ENCODE results near the gene CPNE2.
"Not testable (repeated sequence)": the region's sequence is repeated elsewhere in the genome, so short reads cannot be mapped to it uniquely, and the experiment has no call there.

Gene CPNE2

DNA sequence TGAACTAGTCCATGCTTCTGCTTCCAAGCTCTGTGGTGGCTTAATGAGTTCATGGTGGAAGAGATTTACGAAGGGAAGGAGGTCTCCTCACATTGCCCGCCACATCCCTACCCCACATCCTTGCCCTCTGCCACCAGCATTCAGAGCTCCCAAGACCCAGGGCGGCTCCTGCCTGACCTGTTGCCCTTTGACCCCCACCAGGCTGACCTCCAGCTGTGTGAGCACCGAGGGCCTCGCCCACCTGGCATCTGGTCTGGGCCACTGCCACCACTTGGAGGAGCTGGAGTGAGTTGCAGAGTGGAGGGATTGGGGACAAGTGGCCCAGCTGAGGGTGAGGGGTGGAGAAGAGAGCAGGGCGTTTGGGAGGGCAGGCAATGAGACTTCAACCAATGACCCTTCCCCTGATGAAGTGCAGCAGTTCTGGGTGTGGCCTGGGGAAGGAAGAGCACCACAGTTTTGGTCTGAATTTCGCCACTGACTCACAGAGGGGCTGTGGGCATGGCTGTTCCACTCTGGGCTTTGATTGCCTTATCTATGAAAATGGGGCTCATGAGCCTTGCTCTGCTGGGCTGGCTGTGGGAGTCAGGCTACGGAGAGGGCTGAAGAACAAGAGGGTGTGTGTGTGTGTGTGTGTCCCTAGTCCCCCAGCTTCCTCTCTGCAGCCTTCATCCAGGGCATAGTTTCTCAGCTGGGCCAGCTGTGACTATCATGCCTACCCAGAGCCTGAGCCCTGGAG is 22.6 kb upstream of the CPNE2 start:
- no peak overlapping the region for H3K4me3 ChIP-seq (ENCODE audit: low read depth, low read length)
- no peaks in the 10 kb centered on the region for H3K9me3 ChIP-seq (ENCODE audit: control insufficient read depth, insufficient read depth, low read length)
- no peaks in the 10 kb centered on the region for H3K36me3 ChIP-seq (ENCODE audit: control insufficient read depth, insufficient read depth, low read length)
- no peak overlapping the region for H3K27ac ChIP-seq (ENCODE audit: low read depth, low read length)
- H3K27me3 ChIP-seq (ENCODE audit: control insufficient read depth, insufficient read depth, low read length): no peaks in the 10 kb centered on the region; the same call in 1 of the 2 replicates
- H3K9ac ChIP-seq (ENCODE audit: low read depth, low read length): no peak overlapping the region
- no peaks in the 10 kb centered on the region for H3K4me1 ChIP-seq (ENCODE audit: control insufficient read depth, insufficient read depth, low read length)

DNA sequence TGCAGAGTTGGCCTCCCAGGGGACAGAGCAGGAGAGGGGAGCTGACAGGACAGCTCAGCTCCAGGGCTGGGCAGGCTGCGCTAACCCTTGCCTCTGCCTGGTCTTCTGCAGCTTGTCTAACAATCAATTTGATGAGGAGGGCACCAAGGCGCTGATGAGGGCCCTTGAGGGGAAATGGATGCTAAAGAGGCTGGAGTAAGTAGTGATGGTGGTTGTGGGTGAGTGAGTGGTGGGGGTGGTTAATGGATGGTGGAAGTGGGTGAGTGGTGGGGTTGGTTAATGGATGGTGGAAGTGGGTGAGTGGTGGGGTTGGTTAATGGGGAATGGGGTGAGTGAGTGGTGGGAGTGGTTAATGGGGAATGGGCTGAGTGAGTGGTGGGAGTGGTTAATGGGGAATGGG is 22.0 kb upstream of the CPNE2 start:
- no peaks in the 10 kb centered on the region for H3K4me1 ChIP-seq (ENCODE audit: control insufficient read depth, insufficient read depth, low read length)
- H3K27me3 ChIP-seq (ENCODE audit: control insufficient read depth, insufficient read depth, low read length): no peaks in the 10 kb centered on the region; the same call in 1 of the 2 replicates
- no peak overlapping the region for H3K9ac ChIP-seq (ENCODE audit: low read depth, low read length)
- H3K9me3 ChIP-seq (ENCODE audit: control insufficient read depth, insufficient read depth, low read length): no peaks in the 10 kb centered on the region
- H3K4me3 ChIP-seq (ENCODE audit: low read depth, low read length): no peak overlapping the region
- no peak overlapping the region for H3K27ac ChIP-seq (ENCODE audit: low read depth, low read length)
- no peaks in the 10 kb centered on the region for H3K36me3 ChIP-seq (ENCODE audit: control insufficient read depth, insufficient read depth, low read length)

- H3K9ac ChIP-seq (ENCODE audit: low read depth, low read length); H3K27ac ChIP-seq (ENCODE audit: low read depth, low read length); H3K9me3 ChIP-seq (ENCODE audit: control insufficient read depth, insufficient read depth, low read length); H3K27me3 ChIP-seq (ENCODE audit: control insufficient read depth, insufficient read depth, low read length); H3K36me3 ChIP-seq (ENCODE audit: control insufficient read depth, insufficient read depth, low read length); H3K4me1 ChIP-seq (ENCODE audit: control insufficient read depth, insufficient read depth, low read length); H3K4me3 ChIP-seq (ENCODE audit: low read depth, low read length): not testable (repeated sequence)
Observed at GRCh38 chr16:57071081-57071732, 21.2 kb upstream of the CPNE2 start.

GRCh38 chr16:57071831-57072582 is 20.4 kb upstream of the CPNE2 start:
- H3K27ac ChIP-seq (ENCODE audit: low read depth, low read length): no peak overlapping the region
- no peak overlapping the region for H3K9ac ChIP-seq (ENCODE audit: low read depth, low read length)
- H3K36me3 ChIP-seq (ENCODE audit: control insufficient read depth, insufficient read depth, low read length): no peaks in the 10 kb centered on the region
- H3K4me3 ChIP-seq (ENCODE audit: low read depth, low read length): no peak overlapping the region
- no peaks in the 10 kb centered on the region for H3K27me3 ChIP-seq (ENCODE audit: control insufficient read depth, insufficient read depth, low read length)
- H3K4me1 ChIP-seq (ENCODE audit: control insufficient read depth, insufficient read depth, low read length): no peaks in the 10 kb centered on the region
- no peaks in the 10 kb centered on the region for H3K9me3 ChIP-seq (ENCODE audit: control insufficient read depth, insufficient read depth, low read length)

GRCh38 chr16:57072616-57073275 is 19.6 kb upstream of the CPNE2 start:
- H3K27ac ChIP-seq (ENCODE audit: low read depth, low read length): no peak overlapping the region
- no peaks in the 10 kb centered on the region for H3K36me3 ChIP-seq (ENCODE audit: control insufficient read depth, insufficient read depth, low read length)
- no peaks in the 10 kb centered on the region for H3K27me3 ChIP-seq (ENCODE audit: control insufficient read depth, insufficient read depth, low read length)
- H3K9ac ChIP-seq (ENCODE audit: low read depth, low read length): no peak overlapping the region
- H3K4me1 ChIP-seq (ENCODE audit: control insufficient read depth, insufficient read depth, low read length): no peaks in the 10 kb centered on the region
- no peak overlapping the region for H3K4me3 ChIP-seq (ENCODE audit: low read depth, low read length)
- H3K9me3 ChIP-seq (ENCODE audit: control insufficient read depth, insufficient read depth, low read length): no peaks in the 10 kb centered on the region

DNA sequence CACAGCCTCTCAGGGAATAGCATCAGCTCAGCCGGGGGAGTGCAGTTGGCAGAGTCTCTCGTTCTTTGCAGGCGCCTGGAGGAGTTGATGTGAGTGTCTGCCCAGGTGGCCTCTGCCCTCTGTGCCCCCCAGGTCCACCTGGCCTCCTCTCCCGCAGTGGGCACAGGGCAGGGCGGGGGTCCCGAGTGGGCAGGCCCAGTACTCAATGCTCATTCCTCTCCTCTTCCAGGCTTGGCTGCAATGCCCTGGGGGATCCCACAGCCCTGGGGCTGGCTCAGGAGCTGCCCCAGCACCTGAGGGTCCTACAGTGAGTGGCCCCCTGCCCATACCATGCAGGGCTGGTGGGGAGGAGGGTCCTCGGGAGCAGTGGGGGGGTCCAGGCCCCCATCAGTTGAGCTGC is 14.7 kb upstream of the CPNE2 start:
- no peak overlapping the region for H3K9ac ChIP-seq (ENCODE audit: low read depth, low read length)
- H3K36me3 ChIP-seq (ENCODE audit: control insufficient read depth, insufficient read depth, low read length): no peaks in the 10 kb centered on the region
- no peaks in the 10 kb centered on the region for H3K9me3 ChIP-seq (ENCODE audit: control insufficient read depth, insufficient read depth, low read length)
- H3K27ac ChIP-seq (ENCODE audit: low read depth, low read length): no peak overlapping the region
- no peaks in the 10 kb centered on the region for H3K27me3 ChIP-seq (ENCODE audit: control insufficient read depth, insufficient read depth, low read length)
- no peaks in the 10 kb centered on the region for H3K4me1 ChIP-seq (ENCODE audit: control insufficient read depth, insufficient read depth, low read length)
- H3K4me3 ChIP-seq (ENCODE audit: low read depth, low read length): no peak overlapping the region

DNA sequence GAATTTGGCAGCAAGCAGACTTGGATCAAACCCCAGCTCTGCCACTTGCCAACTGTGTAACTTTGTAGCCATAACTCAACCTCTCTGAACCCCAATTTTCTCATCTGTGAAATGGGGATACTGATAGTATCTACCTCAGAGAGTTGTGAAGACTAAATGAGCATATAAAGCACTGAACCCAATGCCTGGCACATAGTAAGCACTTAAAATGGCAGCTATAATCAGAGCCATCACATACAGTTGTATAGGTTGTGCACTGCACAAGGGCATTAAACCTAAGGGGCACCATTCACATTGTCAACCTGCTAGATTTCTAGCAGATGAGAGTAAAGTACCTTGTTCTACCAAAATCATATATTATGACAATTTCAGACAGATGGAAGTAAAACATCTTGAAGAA is 10.6 kb upstream of the CPNE2 start:
- H3K27ac ChIP-seq (ENCODE audit: low read depth, low read length): no peak overlapping the region
- H3K36me3 ChIP-seq (ENCODE audit: control insufficient read depth, insufficient read depth, low read length): no peaks in the 10 kb centered on the region
- H3K4me1 ChIP-seq (ENCODE audit: control insufficient read depth, insufficient read depth, low read length): no peaks in the 10 kb centered on the region
- H3K9me3 ChIP-seq (ENCODE audit: control insufficient read depth, insufficient read depth, low read length): no peaks in the 10 kb centered on the region
- no peaks in the 10 kb centered on the region for H3K27me3 ChIP-seq (ENCODE audit: control insufficient read depth, insufficient read depth, low read length)
- H3K9ac ChIP-seq (ENCODE audit: low read depth, low read length): no peak overlapping the region
- H3K4me3 ChIP-seq (ENCODE audit: low read depth, low read length): no peak overlapping the region

- H3K36me3 ChIP-seq (ENCODE audit: control insufficient read depth, insufficient read depth, low read length): no peaks in the 10 kb centered on the region
- H3K9ac ChIP-seq (ENCODE audit: low read depth, low read length): no peak overlapping the region
- H3K27ac ChIP-seq (ENCODE audit: low read depth, low read length): no peak overlapping the region
- no peaks in the 10 kb centered on the region for H3K4me1 ChIP-seq (ENCODE audit: control insufficient read depth, insufficient read depth, low read length)
- no peaks in the 10 kb centered on the region for H3K9me3 ChIP-seq (ENCODE audit: control insufficient read depth, insufficient read depth, low read length)
- no peak overlapping the region for H3K4me3 ChIP-seq (ENCODE audit: low read depth, low read length)
- no peaks in the 10 kb centered on the region for H3K27me3 ChIP-seq (ENCODE audit: control insufficient read depth, insufficient read depth, low read length)
Observed at GRCh38 chr16:57082664-57083063, 9.7 kb upstream of the CPNE2 start.

DNA sequence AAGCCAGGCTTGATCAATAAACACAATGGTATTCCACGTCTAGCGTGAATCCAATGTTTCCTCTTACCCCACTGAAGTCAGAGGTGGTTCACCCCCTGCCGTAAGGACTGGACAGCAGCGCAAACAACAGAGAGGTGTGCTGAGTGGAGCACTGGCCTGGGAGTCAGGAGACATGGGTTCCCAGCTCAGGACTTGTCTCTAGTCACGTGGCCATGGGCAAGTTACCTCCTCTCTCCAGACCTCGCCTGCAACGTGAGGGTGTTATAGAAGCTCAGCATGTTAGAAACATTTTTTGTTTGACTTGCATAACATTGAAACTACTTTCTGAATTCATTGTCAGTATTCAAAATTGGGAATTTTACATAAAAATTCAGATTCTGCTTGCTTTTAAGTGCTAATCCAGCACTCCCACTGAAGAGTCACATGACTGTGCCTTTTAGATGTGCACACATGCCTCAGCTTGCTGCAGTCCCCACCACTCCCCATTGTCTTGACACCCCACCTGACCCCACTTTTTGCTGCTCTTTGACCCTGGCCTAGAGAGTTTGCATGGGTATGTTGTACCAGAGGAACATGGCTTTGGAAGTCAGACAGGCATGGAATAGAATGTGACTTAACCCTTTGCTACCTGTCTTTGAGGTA is 8.8 kb upstream of the CPNE2 start:
- no peaks in the 10 kb centered on the region for H3K36me3 ChIP-seq (ENCODE audit: control insufficient read depth, insufficient read depth, low read length)
- H3K27ac ChIP-seq (ENCODE audit: low read depth, low read length): no peak overlapping the region
- H3K9ac ChIP-seq (ENCODE audit: low read depth, low read length): no peak overlapping the region
- H3K9me3 ChIP-seq (ENCODE audit: control insufficient read depth, insufficient read depth, low read length): no peaks in the 10 kb centered on the region
- H3K4me1 ChIP-seq (ENCODE audit: control insufficient read depth, insufficient read depth, low read length): no peaks in the 10 kb centered on the region
- H3K4me3 ChIP-seq (ENCODE audit: low read depth, low read length): no peak overlapping the region
- no peaks in the 10 kb centered on the region for H3K27me3 ChIP-seq (ENCODE audit: control insufficient read depth, insufficient read depth, low read length)

- H3K27ac ChIP-seq (ENCODE audit: low read depth, low read length): no peak overlapping the region
- H3K9ac ChIP-seq (ENCODE audit: low read depth, low read length): no peak overlapping the region
Observed at GRCh38 chr16:57084257-57084770, 8.1 kb upstream of the CPNE2 start.

More at GRCh38 chr16:57084257-57084770, 8.1 kb upstream of the CPNE2 start:
- no peaks in the 10 kb centered on the region for H3K4me1 ChIP-seq (ENCODE audit: control insufficient read depth, insufficient read depth, low read length)
- no peak overlapping the region for H3K4me3 ChIP-seq (ENCODE audit: low read depth, low read length)
- no peaks in the 10 kb centered on the region; the same call in 1 of the 2 replicates for H3K27me3 ChIP-seq (ENCODE audit: control insufficient read depth, insufficient read depth, low read length)
- H3K9me3 ChIP-seq (ENCODE audit: control insufficient read depth, insufficient read depth, low read length): no peaks in the 10 kb centered on the region
- H3K36me3 ChIP-seq (ENCODE audit: control insufficient read depth, insufficient read depth, low read length): no peaks in the 10 kb centered on the region
